CD14-positive monocyte (primary cell): Measurements from ENCODE around the gene PCDH15. TPM values are rescaled to one million over a fixed set of nuclear protein-coding genes. Genes with fewer than 3 reads are reported as not detected.

Experiments
- DNase-seq, 3 donors: peaks; one replicate each; pipeline ENCODE4 v3.0.0-alpha.2; 2011 to 2022
- H2AFZ ChIP-seq: 2 replicates; pipeline ENCODE4 v1.6.0; 2012; ENCODE audit warnings: mild to moderate bottlenecking, low read depth, low read length, inconsistent platforms; ENCODE audit not compliant: insufficient read depth, poor library complexity, severe bottlenecking
- H3K27ac ChIP-seq, 2 donors: 1 replicate in 1 of 2; 2 replicates in 1 of 2; pipeline ENCODE4 v1.5.1; 2012 to 2013; ENCODE audit warnings: low read length in 2 of 2, control low read depth in 1 of 2, inconsistent platforms in 1 of 2, low read depth in 1 of 2, mild to moderate bottlenecking in 1 of 2
- H3K27me3 ChIP-seq, 2 donors: one replicate each; pipeline versions ENCODE4 v1.6.0 to v1.6.1; 2011 to 2013; ENCODE audit warnings: low read length in 2 of 2; ENCODE audit not compliant: control insufficient read depth in 2 of 2, insufficient read depth in 2 of 2
- H3K36me3 ChIP-seq, 2 donors: replicated peaks in 1 of 2; 1 replicate in 1 of 2; 2 replicates in 1 of 2; pipeline versions ENCODE4 v1.5.1 to v1.6.1; 2012 to 2013; ENCODE audit warnings: low read length in 2 of 2, control low read depth in 1 of 2, inconsistent platforms in 1 of 2, mild to moderate bottlenecking in 1 of 2; ENCODE audit not compliant: insufficient read depth in 2 of 2, control insufficient read depth in 1 of 2
- H3K4me1 ChIP-seq, 2 donors: 1 replicate in 1 of 2; 2 replicates in 1 of 2; pipeline versions ENCODE4 v1.5.1 to v1.6.1; 2012 to 2013; ENCODE audit warnings: low read length in 2 of 2, control low read depth in 1 of 2, inconsistent platforms in 1 of 2, mild to moderate bottlenecking in 1 of 2, moderate library complexity in 1 of 2; ENCODE audit not compliant: insufficient read depth in 2 of 2, control insufficient read depth in 1 of 2
- H3K4me2 ChIP-seq: replicated peaks from 2 replicates; pipeline ENCODE3; 2012; ENCODE audit warnings: low read length, moderate library complexity, mild to moderate bottlenecking; ENCODE audit not compliant: poor library complexity, severe bottlenecking; ENCODE audit errors: extremely low read depth
- H3K4me3 ChIP-seq, 3 experiments: fragments of 200-600 bp in 1 of 3; sonication (generic) in 1 of 3; replicated peaks in 1 of 3; 1 replicate in 2 of 3; 2 replicates in 1 of 3; pipeline ENCODE4 v1.5.1; 2011 to 2013; ENCODE audit warnings: low read length in 3 of 3, mild to moderate bottlenecking in 3 of 3, control low read depth in 2 of 3, low read depth in 2 of 3, inconsistent platforms in 1 of 3, moderate library complexity in 1 of 3
- H3K79me2 ChIP-seq: 2 replicates; pipeline ENCODE4 v1.6.0; 2012; ENCODE audit warnings: mild to moderate bottlenecking, control low read depth, inconsistent platforms, low read length, moderate library complexity; ENCODE audit not compliant: insufficient read depth
- H3K9ac ChIP-seq: 2 replicates; pipeline ENCODE4 v1.6.0; 2017; ENCODE audit warnings: low read length, mild to moderate bottlenecking; ENCODE audit not compliant: insufficient read depth, poor library complexity, severe bottlenecking
- H3K9me3 ChIP-seq, 2 donors: replicated peaks in 1 of 2; 1 replicate in 1 of 2; 2 replicates in 1 of 2; pipeline versions ENCODE4 v1.5.1 to v1.6.1; 2012 to 2013; ENCODE audit warnings: low read length in 2 of 2, control low read depth in 1 of 2; ENCODE audit not compliant: control insufficient read depth in 1 of 2, insufficient read depth in 1 of 2
- H4K20me1 ChIP-seq: 2 replicates; pipeline ENCODE4 v1.6.0; 2012; ENCODE audit warnings: mild to moderate bottlenecking, low read length, control low read depth, moderate library complexity; ENCODE audit not compliant: insufficient read depth
- H3K27ac Mint-ChIP-seq, 7 donors: one replicate each; pipeline ENCODE4 v1.8.0; 2020; ENCODE audit warnings: mild to moderate bottlenecking in 7 of 7, mixed read lengths in 7 of 7, moderate library complexity in 6 of 7, inconsistent platforms in 2 of 7
- H3K27me3 Mint-ChIP-seq, 3 donors: one replicate each; pipeline ENCODE4 v1.8.0; 2021 to 2022; ENCODE audit warnings: low read depth in 3 of 3, mild to moderate bottlenecking in 3 of 3, mixed read lengths in 3 of 3, moderate library complexity in 3 of 3, inconsistent platforms in 1 of 3
- H3K36me3 Mint-ChIP-seq, 2 donors: one replicate each; pipeline ENCODE4 v1.8.0; 2020; ENCODE audit warnings: mixed read lengths in 2 of 2, inconsistent platforms in 1 of 2, mild to moderate bottlenecking in 1 of 2
- H3K4me1 Mint-ChIP-seq: one replicate; pipeline ENCODE4 v1.8.0; 2020; ENCODE audit warnings: mild to moderate bottlenecking, mixed read lengths
- H3K4me3 Mint-ChIP-seq, 2 donors: one replicate each; pipeline ENCODE4 v1.8.0; 2020; ENCODE audit warnings: mild to moderate bottlenecking in 2 of 2, mixed read lengths in 2 of 2, moderate library complexity in 1 of 2
- H3K9me3 Mint-ChIP-seq, 7 donors: one replicate each; pipeline ENCODE4 v1.8.0; 2020 to 2022; ENCODE audit warnings: mixed read lengths in 7 of 7, mild to moderate bottlenecking in 6 of 7, moderate library complexity in 6 of 7, inconsistent platforms in 2 of 7
- WGBS: methylation state at CpG from one replicate; pipeline ENCODE4 v1.1.5; 2013; ENCODE audit warnings: missing lambda C conversion rate; ENCODE audit not compliant: insufficient coverage; 5-methylcytosine and 5-hydroxymethylcytosine counted together
- intact Hi-C, 2 donors: fragments of 100-400 bp; cut with micrococcal nuclease; formaldehyde crosslinking; loops; one replicate each; pipeline versions ENCODE4 v1.15.0 to v1.15.1; 2023
- polyA plus RNA-seq, 3 donors: library from polyadenylated mRNA; depleted of rRNA in 1 of 3; unstranded in 2 of 3; stranded (reverse) in 1 of 3; fragments of 300-500 nt in 2 of 3; fragments of >200 nt in 1 of 3; fragmentation: Illumina TruSeq in 2 of 3; gene quantifications; 1 replicate in 2 of 3; 2 replicates in 1 of 3; pipeline ENCODE4 v1.2.3, GENCODE V29; 2012 to 2021
- TF ChIP-seq, protein P1 (sequence below): fragments of 200-600 bp; IDR thresholded peaks from one replicate; pipeline ENCODE4 v1.8.0; 2022; ENCODE audit warnings: antibody characterized with exemption, mild to moderate bottlenecking

PCDH15 gene
- polyA plus RNA-seq, 3 donors = not detected

DNA sequence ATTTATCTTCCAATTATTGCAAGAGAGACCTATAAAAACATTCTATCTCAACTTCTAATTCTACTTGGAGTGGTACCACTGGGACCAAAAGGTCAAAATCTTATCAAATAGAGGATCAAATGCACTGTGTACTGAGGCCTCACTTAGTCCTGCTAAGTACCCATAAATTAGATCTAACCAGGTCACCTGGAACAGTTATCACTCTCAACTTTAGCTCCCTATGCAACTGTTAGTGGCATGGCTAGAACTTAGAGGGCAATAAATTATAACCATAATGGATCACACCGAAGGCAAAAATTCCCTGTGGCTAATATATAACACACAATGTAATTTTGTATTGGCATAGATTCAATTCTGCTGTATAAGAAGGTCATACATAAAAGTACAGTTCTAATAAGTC, 428.9 kb downstream of the PCDH15 start:
- peaks cover 0 to 5% (median 0%) of the 10 kb centered on the region in 7 donors for H3K9me3 Mint-ChIP-seq
- H3K27me3 Mint-ChIP-seq = no peaks in the 10 kb centered on the region
- intact Hi-C loops = no loop called here
- no peaks in the 10 kb centered on the region for H3K36me3 Mint-ChIP-seq
- H3K27ac Mint-ChIP-seq = no peak overlapping the region
- no peaks in the 10 kb centered on the region for H3K36me3 ChIP-seq
- no peak for DNase-seq
- no peak overlapping the region for H3K4me3 ChIP-seq
- no peak overlapping the region for H3K27ac ChIP-seq
- H4K20me1 ChIP-seq = no peaks in the 10 kb centered on the region
- no CpG with 5 or more reads among the region's 1 CpG for WGBS
- H3K9ac ChIP-seq = no peak overlapping the region
- H2AFZ ChIP-seq = no peak overlapping the region
- H3K4me2 ChIP-seq = no peak overlapping the region
- TF ChIP-seq, protein P1, sequence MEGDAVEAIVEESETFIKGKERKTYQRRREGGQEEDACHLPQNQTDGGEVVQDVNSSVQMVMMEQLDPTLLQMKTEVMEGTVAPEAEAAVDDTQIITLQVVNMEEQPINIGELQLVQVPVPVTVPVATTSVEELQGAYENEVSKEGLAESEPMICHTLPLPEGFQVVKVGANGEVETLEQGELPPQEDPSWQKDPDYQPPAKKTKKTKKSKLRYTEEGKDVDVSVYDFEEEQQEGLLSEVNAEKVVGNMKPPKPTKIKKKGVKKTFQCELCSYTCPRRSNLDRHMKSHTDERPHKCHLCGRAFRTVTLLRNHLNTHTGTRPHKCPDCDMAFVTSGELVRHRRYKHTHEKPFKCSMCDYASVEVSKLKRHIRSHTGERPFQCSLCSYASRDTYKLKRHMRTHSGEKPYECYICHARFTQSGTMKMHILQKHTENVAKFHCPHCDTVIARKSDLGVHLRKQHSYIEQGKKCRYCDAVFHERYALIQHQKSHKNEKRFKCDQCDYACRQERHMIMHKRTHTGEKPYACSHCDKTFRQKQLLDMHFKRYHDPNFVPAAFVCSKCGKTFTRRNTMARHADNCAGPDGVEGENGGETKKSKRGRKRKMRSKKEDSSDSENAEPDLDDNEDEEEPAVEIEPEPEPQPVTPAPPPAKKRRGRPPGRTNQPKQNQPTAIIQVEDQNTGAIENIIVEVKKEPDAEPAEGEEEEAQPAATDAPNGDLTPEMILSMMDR = no peak
- no peaks in the 10 kb centered on the region for H3K79me2 ChIP-seq
- H3K27me3 ChIP-seq = no peaks in the 10 kb centered on the region
- H3K4me1 ChIP-seq = no peaks in the 10 kb centered on the region
- no peak overlapping the region for H3K4me3 Mint-ChIP-seq
- no peaks in the 10 kb centered on the region for H3K4me1 Mint-ChIP-seq
- no peaks in the 10 kb centered on the region for H3K9me3 ChIP-seq

DNA sequence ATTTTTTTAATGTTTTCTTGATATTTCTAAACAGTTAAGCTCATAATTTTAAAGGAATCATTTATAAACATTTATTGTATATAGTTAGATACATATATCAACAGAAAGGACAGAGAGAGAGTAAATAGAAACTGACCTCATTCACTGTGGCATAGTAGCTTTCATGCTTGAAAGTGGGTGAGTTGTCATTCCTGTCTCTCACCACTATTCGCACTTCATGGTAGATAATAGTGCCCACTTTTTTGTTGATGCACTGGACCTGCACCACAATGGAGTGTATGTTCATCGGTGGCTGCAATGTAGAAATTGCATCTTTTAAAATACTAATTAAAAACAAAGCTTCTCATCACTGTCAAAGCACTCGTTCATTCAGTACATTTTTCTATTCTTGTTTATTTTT, 432.0 kb downstream of the PCDH15 start:
- TF ChIP-seq, protein P1 = no peak
- Mint-ChIP-seq H3K9me3 (peaks cover 0 to 2% (median 0%) of the 10 kb centered on the region in 7 donors), H3K27ac (no peak overlapping the region), H3K27me3 (no peaks in the 10 kb centered on the region), H3K4me3 (no peak overlapping the region), H3K4me1 (no peaks in the 10 kb centered on the region), H3K36me3 (no peaks in the 10 kb centered on the region)
- H3K9me3 ChIP-seq = no peaks in the 10 kb centered on the region
- no peaks in the 10 kb centered on the region for H4K20me1 ChIP-seq
- H3K4me3 ChIP-seq = no peak overlapping the region
- intact Hi-C loops = no loop called here
- H3K36me3 ChIP-seq = no peaks in the 10 kb centered on the region
- no peaks in the 10 kb centered on the region for H3K27me3 ChIP-seq
- no peak for DNase-seq
- H3K9ac ChIP-seq = no peak overlapping the region
- WGBS = no CpG with 5 or more reads among the region's 3 CpGs
- H3K4me2 ChIP-seq = no peak overlapping the region
- H3K4me1 ChIP-seq = no peaks in the 10 kb centered on the region
- no peak overlapping the region for H2AFZ ChIP-seq
- H3K27ac ChIP-seq = no peak overlapping the region
- H3K79me2 ChIP-seq = no peaks in the 10 kb centered on the region
